Suprapubic skin (tissue), 4 donors: Measurements from ENCODE around the gene CNTN1.

Experiments
- CTCF ChIP-seq, 2 donors: fragments of 200-600 bp in 1 of 2; fragments of 450-650 bp in 1 of 2; sonication (generic) in 1 of 2; IDR thresholded peaks; one replicate each; pipeline ENCODE4 v1.5.1; 2016 to 2019; ENCODE audit warnings: antibody characterized with exemption in 2 of 2, mild to moderate bottlenecking in 1 of 2, moderate library complexity in 1 of 2
- EP300 ChIP-seq: sonication (generic); formaldehyde crosslinking; IDR thresholded peaks from one replicate; pipeline ENCODE4 v1.6.1; 2017; ENCODE audit warnings: antibody characterized with exemption
- POLR2A ChIP-seq, 2 donors: fragments of 450-650 bp; IDR thresholded peaks; one replicate each; pipeline ENCODE4 v1.6.1; 2017; ENCODE audit warnings: antibody characterized with exemption in 2 of 2, mild to moderate bottlenecking in 2 of 2, moderate library complexity in 2 of 2
- POLR2AphosphoS5 ChIP-seq, 3 donors: sonication (generic); formaldehyde crosslinking; IDR thresholded peaks; one replicate each; pipeline ENCODE4 v1.6.1; 2017; ENCODE audit warnings: antibody characterized with exemption in 3 of 3

- TF ChIP-seq CTCF (IDR thresholded peaks at IDR 0.05) (no peak), POLR2AphosphoS5 (IDR thresholded peaks at IDR 0.05) (no peak), POLR2A (IDR thresholded peaks at IDR 0.05) (no peak), EP300 (no peak)
These were observed 325.8 kb downstream of the CNTN1 start for GRCh38 chr12:41018010-41018409.
